ENCODE results near the gene COL15A1.
"Not testable (repeated sequence)": the region's sequence is repeated elsewhere in the genome, so short reads cannot be mapped to it uniquely, and the experiment has no call there.

Gene COL15A1

DNA sequence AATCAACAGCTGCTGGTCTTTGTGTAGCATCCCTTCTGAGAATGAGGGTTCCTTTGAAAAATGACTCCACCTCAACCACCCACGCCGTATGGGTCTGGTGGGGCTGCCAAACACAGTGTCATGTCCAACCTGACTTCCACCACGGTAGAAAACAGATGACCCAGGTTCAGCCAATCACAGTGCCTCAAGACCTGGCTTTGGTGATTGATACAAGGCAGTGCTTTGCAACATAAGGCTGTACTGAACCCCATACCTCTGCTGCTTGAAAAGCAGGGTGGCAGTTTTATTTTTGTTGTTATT lies 149.7 kb downstream of the COL15A1 start:
- Histone ChIP-seq H3K4me1 (ENCODE audit: low read length) (no peaks in the 10 kb centered on the region), H2AFZ (ENCODE audit: low read length) (no peak overlapping the region), H3K27ac (ENCODE audit: low read length) (no peak overlapping the region), H3K9ac (ENCODE audit: low read length) (no peak overlapping the region), H3F3A (ENCODE audit: insufficient read depth, low read length) (no peaks in the 10 kb centered on the region), H3K9me2 (replicated peaks; ENCODE audit: insufficient read depth, low read length) (no peaks in the 10 kb centered on the region), H3K4me2 (ENCODE audit: low read depth, low read length) (no peak overlapping the region), H3K79me2 (ENCODE audit: low read length) (no peaks in the 10 kb centered on the region), H3K27me3 (replicated peaks; ENCODE audit: insufficient read depth, low read length) (no peaks in the 10 kb centered on the region), H4K20me1 (ENCODE audit: insufficient read depth, low read length) (no peaks in the 10 kb centered on the region), H3K9me3 (replicated peaks; ENCODE audit: insufficient read depth, low read length) (no peaks in the 10 kb centered on the region), H3K36me3 (replicated peaks; ENCODE audit: insufficient read depth, low read length) (no peaks in the 10 kb centered on the region), H3K4me3 (ENCODE audit: low read length) (no peak overlapping the region)
- no peak for DNase-seq
- TF ChIP-seq EZH2 (optimal IDR thresholded peaks at IDR 0.05; ENCODE audit: low read depth, low read length) = no peak
- TF ChIP-seq, protein P1, sequence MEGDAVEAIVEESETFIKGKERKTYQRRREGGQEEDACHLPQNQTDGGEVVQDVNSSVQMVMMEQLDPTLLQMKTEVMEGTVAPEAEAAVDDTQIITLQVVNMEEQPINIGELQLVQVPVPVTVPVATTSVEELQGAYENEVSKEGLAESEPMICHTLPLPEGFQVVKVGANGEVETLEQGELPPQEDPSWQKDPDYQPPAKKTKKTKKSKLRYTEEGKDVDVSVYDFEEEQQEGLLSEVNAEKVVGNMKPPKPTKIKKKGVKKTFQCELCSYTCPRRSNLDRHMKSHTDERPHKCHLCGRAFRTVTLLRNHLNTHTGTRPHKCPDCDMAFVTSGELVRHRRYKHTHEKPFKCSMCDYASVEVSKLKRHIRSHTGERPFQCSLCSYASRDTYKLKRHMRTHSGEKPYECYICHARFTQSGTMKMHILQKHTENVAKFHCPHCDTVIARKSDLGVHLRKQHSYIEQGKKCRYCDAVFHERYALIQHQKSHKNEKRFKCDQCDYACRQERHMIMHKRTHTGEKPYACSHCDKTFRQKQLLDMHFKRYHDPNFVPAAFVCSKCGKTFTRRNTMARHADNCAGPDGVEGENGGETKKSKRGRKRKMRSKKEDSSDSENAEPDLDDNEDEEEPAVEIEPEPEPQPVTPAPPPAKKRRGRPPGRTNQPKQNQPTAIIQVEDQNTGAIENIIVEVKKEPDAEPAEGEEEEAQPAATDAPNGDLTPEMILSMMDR (IDR thresholded peaks at IDR 0.05; ENCODE audit: low read length) = no peak
- TF ChIP-seq EZH2phosphoT487 (IDR thresholded peaks at IDR 0.05; ENCODE audit: low read length) = no peak

DNA sequence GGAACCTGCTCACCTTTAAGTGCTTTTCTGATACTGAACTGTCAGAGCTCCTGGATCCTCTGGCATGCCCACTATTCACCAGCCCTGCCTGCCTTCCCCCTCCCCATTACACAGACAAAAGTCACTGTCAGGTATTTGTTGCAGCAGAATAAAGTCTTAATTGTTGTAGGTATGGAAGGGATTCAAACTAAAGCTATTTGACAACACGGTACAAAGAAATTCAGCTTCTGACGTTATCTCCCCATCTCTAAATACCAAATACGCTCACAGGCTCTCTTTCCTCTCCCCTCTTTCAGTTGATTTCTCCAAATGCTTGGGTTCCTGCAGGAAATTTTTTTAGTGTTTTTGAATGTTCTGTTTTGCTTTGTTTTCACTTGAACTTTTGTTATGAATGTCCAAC lies 151.9 kb downstream of the COL15A1 start:
- no peak overlapping the region for H3K4me3 ChIP-seq (ENCODE audit: low read length)
- H4K20me1 ChIP-seq (ENCODE audit: insufficient read depth, low read length) = no peaks in the 10 kb centered on the region
- no peaks in the 10 kb centered on the region for H3K36me3 ChIP-seq (replicated peaks; ENCODE audit: insufficient read depth, low read length)
- no peak overlapping the region for H2AFZ ChIP-seq (ENCODE audit: low read length)
- no peak for TF ChIP-seq EZH2phosphoT487 (IDR thresholded peaks at IDR 0.05; ENCODE audit: low read length)
- no peak for TF ChIP-seq EZH2 (optimal IDR thresholded peaks at IDR 0.05; ENCODE audit: low read depth, low read length)
- TF ChIP-seq, protein P1 (IDR thresholded peaks at IDR 0.05; ENCODE audit: low read length) = no peak
- H3K4me1 ChIP-seq (ENCODE audit: low read length) = no peaks in the 10 kb centered on the region
- no peaks in the 10 kb centered on the region for H3F3A ChIP-seq (ENCODE audit: insufficient read depth, low read length)
- H3K27ac ChIP-seq (ENCODE audit: low read length) = no peak overlapping the region
- H3K79me2 ChIP-seq (ENCODE audit: low read length) = no peaks in the 10 kb centered on the region
- H3K9me2 ChIP-seq (replicated peaks; ENCODE audit: insufficient read depth, low read length) = no peaks in the 10 kb centered on the region
- no peak overlapping the region for H3K9ac ChIP-seq (ENCODE audit: low read length)
- H3K27me3 ChIP-seq (replicated peaks; ENCODE audit: insufficient read depth, low read length) = no peaks in the 10 kb centered on the region
- no peak for DNase-seq
- no peak overlapping the region for H3K4me2 ChIP-seq (ENCODE audit: low read depth, low read length)
- no peaks in the 10 kb centered on the region for H3K9me3 ChIP-seq (replicated peaks; ENCODE audit: insufficient read depth, low read length)

GRCh38 chr9:99096409-99096808 lies 152.7 kb downstream of the COL15A1 start:
- H3K27ac ChIP-seq (ENCODE audit: low read length) = no peak overlapping the region
- no peaks in the 10 kb centered on the region for H3F3A ChIP-seq (ENCODE audit: insufficient read depth, low read length)
- H3K9me2 ChIP-seq (replicated peaks; ENCODE audit: insufficient read depth, low read length) = no peaks in the 10 kb centered on the region
- no peaks in the 10 kb centered on the region for H3K4me1 ChIP-seq (ENCODE audit: low read length)
- H4K20me1 ChIP-seq (ENCODE audit: insufficient read depth, low read length) = no peaks in the 10 kb centered on the region
- no peak overlapping the region for H3K9ac ChIP-seq (ENCODE audit: low read length)
- no peaks in the 10 kb centered on the region for H3K9me3 ChIP-seq (replicated peaks; ENCODE audit: insufficient read depth, low read length)
- no peak for DNase-seq
- H3K79me2 ChIP-seq (ENCODE audit: low read length) = no peaks in the 10 kb centered on the region
- no peaks in the 10 kb centered on the region for H3K27me3 ChIP-seq (replicated peaks; ENCODE audit: insufficient read depth, low read length)
- H3K36me3 ChIP-seq (replicated peaks; ENCODE audit: insufficient read depth, low read length) = no peaks in the 10 kb centered on the region
- H3K4me3 ChIP-seq (ENCODE audit: low read length) = no peak overlapping the region
- no peak overlapping the region for H3K4me2 ChIP-seq (ENCODE audit: low read depth, low read length)
- no peak overlapping the region for H2AFZ ChIP-seq (ENCODE audit: low read length)
- TF ChIP-seq, protein P1 (IDR thresholded peaks at IDR 0.05; ENCODE audit: low read length) = no peak

GRCh38 chr9:99099806-99100585 lies 156.3 kb downstream of the COL15A1 start:
- H3K79me2 ChIP-seq (ENCODE audit: low read length); DNase-seq; H3F3A ChIP-seq (ENCODE audit: insufficient read depth, low read length): not testable (repeated sequence)

More at GRCh38 chr9:99099806-99100585, 156.3 kb downstream of the COL15A1 start:
- not testable (repeated sequence) for H3K9me2 ChIP-seq (replicated peaks; ENCODE audit: insufficient read depth, low read length); H3K27me3 ChIP-seq (replicated peaks; ENCODE audit: insufficient read depth, low read length); H3K27ac ChIP-seq (ENCODE audit: low read length); H3K9ac ChIP-seq (ENCODE audit: low read length); H3K4me1 ChIP-seq (ENCODE audit: low read length); H2AFZ ChIP-seq (ENCODE audit: low read length); H3K36me3 ChIP-seq (replicated peaks; ENCODE audit: insufficient read depth, low read length); H3K4me3 ChIP-seq (ENCODE audit: low read length); H3K9me3 ChIP-seq (replicated peaks; ENCODE audit: insufficient read depth, low read length); H4K20me1 ChIP-seq (ENCODE audit: insufficient read depth, low read length); H3K4me2 ChIP-seq (ENCODE audit: low read depth, low read length)
